ENCODE data around the gene CARS2.
A peak's percentile ranks its signal among the peaks of the same experiment; 100 is the strongest.

Gene CARS2

GRCh38 chr13:110719036-110719710, 13.3 kb upstream of the CARS2 start:
- Histone ChIP-seq H3K4me1 (ENCODE audit: insufficient read depth, low read length) (peaks cover 16% of the 10 kb centered on the region), H3K4me3 (ENCODE audit: low read length) (no peak overlapping the region), H3K9me3 (ENCODE audit: insufficient read depth, low read depth, low read length) (no peaks in the 10 kb centered on the region), H3K27me3 (ENCODE audit: insufficient read depth, low read length) (no peaks in the 10 kb centered on the region), H3K27ac (ENCODE audit: low read depth, low read length) (no peak overlapping the region), H3K9ac (ENCODE audit: low read depth, low read length) (no peak overlapping the region), H3K36me3 (ENCODE audit: insufficient read depth, low read length) (peaks cover 28% of the 10 kb centered on the region)
- WGBS = 97% methylated on average over 61 of the region's 61 CpGs

DNA sequence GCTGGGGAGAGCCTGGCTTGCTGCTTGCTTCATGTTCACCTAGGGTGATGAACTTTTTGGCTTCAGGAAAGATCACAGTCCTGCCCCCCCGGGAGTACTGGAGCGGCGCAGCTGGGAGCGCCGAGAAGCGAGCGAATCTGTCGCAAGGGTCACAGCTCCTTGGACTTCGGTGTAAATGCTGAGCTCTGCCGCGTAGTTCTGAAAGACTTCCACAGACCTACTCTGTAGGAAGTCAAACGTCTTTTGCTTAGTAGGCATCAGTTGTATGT, 10.3 kb upstream of the CARS2 start:
- Histone ChIP-seq H3K27me3 (ENCODE audit: insufficient read depth, low read length) (no peaks in the 10 kb centered on the region), H3K9ac (ENCODE audit: low read depth, low read length) (peak overlapping the region; percentile 82), H3K4me1 (ENCODE audit: insufficient read depth, low read length) (peaks cover 20% of the 10 kb centered on the region), H3K4me3 (ENCODE audit: low read length) (peak overlapping the region; percentile 80), H3K36me3 (ENCODE audit: insufficient read depth, low read length) (peaks cover 22% of the 10 kb centered on the region), H3K9me3 (ENCODE audit: insufficient read depth, low read depth, low read length) (no peaks in the 10 kb centered on the region), H3K27ac (ENCODE audit: low read depth, low read length) (peak overlapping the region; percentile 75)
- 1% methylated on average over 12 of the region's 12 CpGs for WGBS

- peak overlapping the region; percentile 80 for H3K27ac ChIP-seq (ENCODE audit: low read depth, low read length)
- peaks cover 20% of the 10 kb centered on the region for H3K4me1 ChIP-seq (ENCODE audit: insufficient read depth, low read length)
- peaks cover 17% of the 10 kb centered on the region for H3K36me3 ChIP-seq (ENCODE audit: insufficient read depth, low read length)
- WGBS = under 1% methylated on average over 74 of the region's 74 CpGs
- H3K9me3 ChIP-seq (ENCODE audit: insufficient read depth, low read depth, low read length) = no peaks in the 10 kb centered on the region
- peak overlapping the region; percentile 82 for H3K9ac ChIP-seq (ENCODE audit: low read depth, low read length)
- H3K27me3 ChIP-seq (ENCODE audit: insufficient read depth, low read length) = no peaks in the 10 kb centered on the region
- H3K4me3 ChIP-seq (ENCODE audit: low read length) = peak overlapping the region; percentile 80
These were observed 9.7 kb upstream of the CARS2 start for GRCh38 chr13:110715395-110716246.

DNA sequence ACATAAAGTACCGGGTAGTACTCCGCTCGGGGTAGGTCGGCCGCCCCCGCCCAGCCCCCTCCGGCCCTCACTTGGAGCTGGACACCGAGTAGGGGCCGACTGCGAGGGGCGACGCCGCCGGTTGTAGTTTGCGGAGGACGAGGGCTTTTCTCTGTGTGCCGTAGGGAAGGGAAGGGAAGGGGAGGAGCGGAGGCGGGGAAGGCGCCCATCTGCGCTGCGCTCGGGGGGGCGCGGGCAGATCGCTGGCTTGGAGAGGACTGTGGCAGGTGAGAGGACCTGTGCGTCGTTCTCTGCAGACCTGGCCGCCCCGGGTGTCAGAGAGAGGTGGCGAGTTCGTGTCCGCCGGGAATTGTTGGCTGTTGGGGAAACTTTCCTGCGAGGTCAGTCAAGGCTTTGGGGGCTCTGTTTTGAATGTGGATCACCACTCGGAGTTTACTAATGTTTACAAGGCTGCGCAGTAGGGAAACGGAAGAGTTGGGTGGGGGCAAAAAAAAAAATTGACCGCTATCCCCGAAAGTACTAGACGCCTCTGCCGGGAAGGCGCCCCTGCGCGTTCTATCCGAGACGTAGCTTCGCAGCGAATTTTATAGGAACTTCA, 9.0 kb upstream of the CARS2 start:
- H3K36me3 ChIP-seq (ENCODE audit: insufficient read depth, low read length) = peaks cover 9% of the 10 kb centered on the region
- no peaks in the 10 kb centered on the region for H3K9me3 ChIP-seq (ENCODE audit: insufficient read depth, low read depth, low read length)
- H3K27me3 ChIP-seq (ENCODE audit: insufficient read depth, low read length) = no peaks in the 10 kb centered on the region
- WGBS = under 1% methylated on average over 49 of the region's 49 CpGs
- H3K9ac ChIP-seq (ENCODE audit: low read depth, low read length) = peak overlapping the region; percentile 87
- H3K27ac ChIP-seq (ENCODE audit: low read depth, low read length) = peak overlapping the region; percentile 80; the same call in 1 of the 2 replicates
- H3K4me1 ChIP-seq (ENCODE audit: insufficient read depth, low read length) = peaks cover 20% of the 10 kb centered on the region
- H3K4me3 ChIP-seq (ENCODE audit: low read length) = peak overlapping the region; percentile 80

- peaks cover 2% of the 10 kb centered on the region; the same call in 1 of the 2 replicates for H3K36me3 ChIP-seq (ENCODE audit: insufficient read depth, low read length)
- H3K4me1 ChIP-seq (ENCODE audit: insufficient read depth, low read length) = peaks cover 20% of the 10 kb centered on the region
- no peaks in the 10 kb centered on the region for H3K9me3 ChIP-seq (ENCODE audit: insufficient read depth, low read depth, low read length)
- peak overlapping the region; percentile 80 for H3K4me3 ChIP-seq (ENCODE audit: low read length)
- peak overlapping the region; percentile 80 for H3K27ac ChIP-seq (ENCODE audit: low read depth, low read length)
- no peaks in the 10 kb centered on the region for H3K27me3 ChIP-seq (ENCODE audit: insufficient read depth, low read length)
- peak overlapping the region; percentile 87 for H3K9ac ChIP-seq (ENCODE audit: low read depth, low read length)
- under 1% methylated on average over 86 of the region's 86 CpGs for WGBS
These were observed 8.3 kb upstream of the CARS2 start for GRCh38 chr13:110713981-110714796.

DNA sequence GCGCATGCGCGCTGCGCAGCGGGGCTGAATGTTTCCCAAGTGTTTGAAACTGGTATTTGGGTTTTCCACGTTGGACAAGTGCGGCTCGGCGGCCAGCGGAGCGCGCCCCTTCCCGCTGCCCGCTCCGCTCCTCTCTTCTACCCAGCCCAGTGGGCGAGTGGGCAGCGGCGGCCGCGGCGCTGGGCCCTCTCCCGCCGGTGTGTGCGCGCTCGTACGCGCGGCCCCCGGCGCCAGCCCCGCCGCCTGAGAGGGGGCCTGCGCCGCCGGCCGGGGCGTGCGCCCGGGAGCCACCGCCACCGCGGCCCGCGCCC, 7.7 kb upstream of the CARS2 start, which contains the start of gene ING1:
TSS of gene ING1 (plus strand) at position 59 of the 311 bp plus-strand sequence. CDS start 450 bp downstream, outside the sequence.
- H3K27ac ChIP-seq (ENCODE audit: low read depth, low read length) = peak within 1 kb of the TSS; percentile 100

GRCh38 chr13:110712849-110713641, 7.1 kb upstream of the CARS2 start:
- no peaks in the 10 kb centered on the region for H3K36me3 ChIP-seq (ENCODE audit: insufficient read depth, low read length)
- H3K4me3 ChIP-seq (ENCODE audit: low read length) = peak overlapping the region; percentile 80
- WGBS = under 1% methylated on average over 68 of the region's 68 CpGs
- peak overlapping the region; percentile 99 for H3K9ac ChIP-seq (ENCODE audit: low read depth, low read length)
- no peaks in the 10 kb centered on the region for H3K9me3 ChIP-seq (ENCODE audit: insufficient read depth, low read depth, low read length)
- no peaks in the 10 kb centered on the region for H3K27me3 ChIP-seq (ENCODE audit: insufficient read depth, low read length)
- peak overlapping the region; percentile 100 for H3K27ac ChIP-seq (ENCODE audit: low read depth, low read length)
- H3K4me1 ChIP-seq (ENCODE audit: insufficient read depth, low read length) = peaks cover 19% of the 10 kb centered on the region

More for the DNA sequence above, 7.7 kb upstream of the CARS2 start, which contains the start of gene ING1:
- Histone ChIP-seq H3K4me3 (ENCODE audit: low read length) (peak within 1 kb of the TSS; percentile 80), H3K36me3 (ENCODE audit: insufficient read depth, low read length) (no peaks in the 10 kb centered on the region), H3K9me3 (ENCODE audit: insufficient read depth, low read depth, low read length) (no peaks in the 10 kb centered on the region), H3K9ac (ENCODE audit: low read depth, low read length) (peak within 1 kb of the TSS; percentile 99), H3K4me1 (ENCODE audit: insufficient read depth, low read length) (peaks cover 20% of the 10 kb centered on the region), H3K27me3 (ENCODE audit: insufficient read depth, low read length) (no peaks in the 10 kb centered on the region)
- under 1% methylated on average over 45 of the region's 45 CpGs for WGBS

DNA sequence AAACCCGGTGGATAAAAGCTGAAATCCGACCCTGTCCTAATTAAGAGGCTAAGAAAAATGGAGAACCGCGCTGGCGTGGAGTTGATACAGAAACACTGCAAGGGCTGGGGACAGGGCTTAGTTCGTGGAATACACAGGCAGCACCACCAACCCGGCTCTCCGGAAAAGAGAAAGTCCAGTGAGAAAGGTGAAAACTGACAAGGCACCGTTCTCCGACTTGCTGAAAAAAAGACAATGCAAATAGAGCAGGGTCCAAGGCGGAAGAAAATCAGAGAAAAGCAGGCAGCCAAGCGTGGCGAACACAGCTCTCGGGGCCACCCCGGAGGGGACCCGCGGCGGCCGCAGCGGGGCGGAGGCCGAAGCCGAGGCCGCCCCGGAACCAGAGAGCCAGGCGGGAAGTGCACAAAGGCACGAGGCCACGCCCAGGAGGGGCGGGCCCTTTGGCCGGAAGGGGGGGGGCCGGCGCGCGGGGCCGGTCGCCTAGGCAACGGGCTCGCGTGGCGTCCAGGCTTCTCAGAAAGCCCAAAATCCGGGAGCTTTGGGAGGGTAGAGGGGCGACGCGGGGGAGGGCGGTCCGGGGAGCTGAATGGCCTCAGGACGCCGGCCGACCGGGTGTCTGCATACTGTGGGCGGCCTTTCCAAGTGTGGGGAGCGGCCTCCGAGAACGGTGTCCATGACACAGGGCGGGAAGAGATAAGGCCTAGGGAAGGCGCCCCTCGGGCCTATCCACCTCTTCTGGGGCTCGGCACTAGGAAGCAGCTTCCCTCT, 6.3 kb upstream of the CARS2 start:
- no peaks in the 10 kb centered on the region for H3K9me3 ChIP-seq (ENCODE audit: insufficient read depth, low read depth, low read length)
- H3K27ac ChIP-seq (ENCODE audit: low read depth, low read length) = peak overlapping the region; percentile 100
- peak overlapping the region; percentile 99 for H3K9ac ChIP-seq (ENCODE audit: low read depth, low read length)
- peak overlapping the region; percentile 80 for H3K4me3 ChIP-seq (ENCODE audit: low read length)
- WGBS = under 1% methylated on average over 58 of the region's 58 CpGs
- peaks cover 13% of the 10 kb centered on the region for H3K4me1 ChIP-seq (ENCODE audit: insufficient read depth, low read length)
- H3K27me3 ChIP-seq (ENCODE audit: insufficient read depth, low read length) = no peaks in the 10 kb centered on the region
- H3K36me3 ChIP-seq (ENCODE audit: insufficient read depth, low read length) = no peaks in the 10 kb centered on the region

DNA sequence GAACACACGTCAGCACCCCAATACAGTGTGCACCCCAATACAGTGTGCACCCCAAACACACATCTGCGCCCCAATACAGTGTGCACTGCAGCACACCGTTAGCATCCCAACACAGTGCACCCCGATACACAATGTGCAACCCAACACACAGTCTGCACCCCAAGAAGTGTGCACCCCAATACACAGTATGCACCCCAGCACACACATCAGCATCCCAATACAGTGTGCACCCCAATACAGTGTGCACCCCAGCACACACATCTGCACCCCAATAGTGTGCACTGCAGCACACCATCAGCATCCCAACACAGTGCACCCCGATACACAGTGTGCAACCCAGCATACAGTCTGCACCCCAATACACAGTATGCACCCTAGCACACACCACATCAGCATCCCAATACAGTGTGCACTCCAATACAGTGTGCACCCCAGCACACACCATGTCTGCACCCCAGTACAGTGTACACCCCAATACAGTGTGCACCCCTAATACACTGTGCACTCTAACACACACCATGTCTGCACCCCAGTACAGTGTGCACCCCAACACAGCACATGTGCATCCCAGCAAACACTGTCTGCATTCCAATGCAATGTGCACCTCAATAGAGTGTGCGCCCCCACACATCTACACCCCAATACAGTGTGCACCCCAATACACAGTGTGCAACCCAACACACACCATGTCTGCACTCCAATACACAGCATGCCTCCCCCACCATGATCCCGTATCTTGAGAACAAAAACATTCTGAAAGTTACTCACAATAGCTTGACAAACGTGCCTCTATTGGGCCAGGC, 855 bp upstream of the CARS2 start:
- Histone ChIP-seq H3K4me3 (ENCODE audit: low read length) (peak overlapping the region; percentile 57), H3K27me3 (ENCODE audit: insufficient read depth, low read length) (no peaks in the 10 kb centered on the region), H3K4me1 (ENCODE audit: insufficient read depth, low read length) (peaks cover 12% of the 10 kb centered on the region; the same call in 1 of the 2 replicates), H3K27ac (ENCODE audit: low read depth, low read length) (peak overlapping the region; percentile 62; the same call in 1 of the 2 replicates), H3K9ac (ENCODE audit: low read depth, low read length) (peak overlapping the region; percentile 52), H3K36me3 (ENCODE audit: insufficient read depth, low read length) (peaks cover 12% of the 10 kb centered on the region), H3K9me3 (ENCODE audit: insufficient read depth, low read depth, low read length) (no peaks in the 10 kb centered on the region)
- WGBS = 73% methylated on average over 8 of the region's 8 CpGs

Data from HUES64 (cell line).